Midbrain (tissue), 1 donor: ENCODE data around the gene KIF25.
"Not testable (repeated sequence)": the region's sequence is repeated elsewhere in the genome, so short reads cannot be mapped to it uniquely, and the experiment has no call there.

Experiments
- DNase-seq: peaks from one replicate; lab custom pipeline; 2025; lab: John Stamatoyannopoulos, UW

Gene KIF25

GRCh38 chr6:167995302-167995701 is 2.2 kb upstream of the KIF25 start:
- DNase-seq = no peak

- no peak for DNase-seq
These were observed 1.7 kb upstream of the KIF25 start for GRCh38 chr6:167995731-167996151.

- DNase-seq = no peak
These were observed 859 bp upstream of the KIF25 start for GRCh38 chr6:167996424-167997199.

GRCh38 chr6:167998215-167998614 is 744 bp downstream of the KIF25 start:
- no peak for DNase-seq

GRCh38 chr6:168000198-168001028 is 2.9 kb downstream of the KIF25 start:
- no peak for DNase-seq

- no peak for DNase-seq
These were observed 3.5 kb downstream of the KIF25 start for GRCh38 chr6:168001029-168001332.

GRCh38 chr6:168001514-168001913 is 4.0 kb downstream of the KIF25 start:
- not testable (repeated sequence) for DNase-seq

- DNase-seq = no peak
These were observed 5.3 kb downstream of the KIF25 start for GRCh38 chr6:168002804-168003203.

- no peak for DNase-seq
These were observed 6.6 kb downstream of the KIF25 start for GRCh38 chr6:168004023-168004422.

- DNase-seq = no peak
These were observed 7.5 kb downstream of the KIF25 start for GRCh38 chr6:168004945-168005344.

- DNase-seq = no peak
These were observed 8.3 kb downstream of the KIF25 start for GRCh38 chr6:168005796-168006195.

- DNase-seq = no peak
These were observed 10.3 kb downstream of the KIF25 start for GRCh38 chr6:168007592-168008338.

- DNase-seq = no peak
These were observed 11.9 kb downstream of the KIF25 start for GRCh38 chr6:168009331-168009730.

- DNase-seq = no peak
These were observed 13.8 kb downstream of the KIF25 start for GRCh38 chr6:168011291-168011690.

GRCh38 chr6:168012431-168013249 is 15.2 kb downstream of the KIF25 start:
- no peak for DNase-seq

- DNase-seq = no peak
These were observed 15.9 kb downstream of the KIF25 start for GRCh38 chr6:168013250-168013915.

- DNase-seq = no peak
These were observed 17.0 kb downstream of the KIF25 start for GRCh38 chr6:168014428-168014827.

- no peak for DNase-seq
These were observed 17.5 kb downstream of the KIF25 start for GRCh38 chr6:168015009-168015408.

GRCh38 chr6:168015482-168016175 is 18.2 kb downstream of the KIF25 start:
- DNase-seq = no peak

GRCh38 chr6:168016176-168016620 is 18.7 kb downstream of the KIF25 start:
- DNase-seq = no peak
